ENCODE measurements around the gene PTPRN2. TPM values are rescaled to one million over a fixed set of nuclear protein-coding genes. Genes with fewer than 3 reads are reported as not detected.

PTPRN2 gene
- total RNA-seq, 1 experiment from 2014 or later: not detected

GRCh38 chr7:158300427-158300826 lies 287.2 kb downstream of the PTPRN2 start:
- CTCF ChIA-PET: no interaction called here
- TF ChIP-seq EZH2 (IDR thresholded peaks at IDR 0.05; ENCODE audit: low read depth) (no peak), CTCF (conservative IDR thresholded peaks at IDR 0.05) (no peak)
- Histone ChIP-seq H3K4me1 (replicated peaks; ENCODE audit: insufficient read depth) (no peaks in the 10 kb centered on the region), H2AFZ (no peak overlapping the region), H3K9me2 (ENCODE audit: insufficient read depth) (no peaks in the 10 kb centered on the region), H3K27me3 (ENCODE audit: insufficient read depth, low read depth) (peaks cover 93% of the 10 kb centered on the region), H3K9me3 (ENCODE audit: insufficient read depth, low read depth) (no peaks in the 10 kb centered on the region), H3K36me3 (ENCODE audit: low read depth) (no peaks in the 10 kb centered on the region), H3K4me3 (no peak overlapping the region), H3K79me2 (ENCODE audit: low read depth) (no peaks in the 10 kb centered on the region), H4K20me1 (ENCODE audit: insufficient read depth) (no peaks in the 10 kb centered on the region), H3F3A (ENCODE audit: insufficient read depth, low read depth) (no peaks in the 10 kb centered on the region), H3K4me2 (no peak overlapping the region), H3K27ac (no peak overlapping the region)
- POLR2A ChIA-PET (ENCODE audit: unreplicated experiment): no interaction called here
- BruUV-seq (replicated peaks): no TSS peak
- intact Hi-C loops (cut with micrococcal nuclease; ENCODE audit: unreplicated experiment): no loop called here
- no peak for DNase-seq

- no peaks in the 10 kb centered on the region for H3K9me3 ChIP-seq (ENCODE audit: insufficient read depth, low read depth)
- ChIA-PET CTCF (no interaction called here), POLR2A (ENCODE audit: unreplicated experiment) (no interaction called here)
- H3K4me1 ChIP-seq (replicated peaks; ENCODE audit: insufficient read depth): no peaks in the 10 kb centered on the region
- no peak overlapping the region for H3K27ac ChIP-seq
- DNase-seq: no peak
- no peaks in the 10 kb centered on the region for H3K9me2 ChIP-seq (ENCODE audit: insufficient read depth)
- no TSS peak for BruUV-seq (replicated peaks)
- no peak overlapping the region for H3K4me3 ChIP-seq
- no peak overlapping the region for H3K4me2 ChIP-seq
- peaks cover 90% of the 10 kb centered on the region for H3K27me3 ChIP-seq (ENCODE audit: insufficient read depth, low read depth)
- no peak for TF ChIP-seq EZH2 (IDR thresholded peaks at IDR 0.05; ENCODE audit: low read depth)
- TF ChIP-seq CTCF (conservative IDR thresholded peaks at IDR 0.05): no peak
- no peak overlapping the region for H2AFZ ChIP-seq
- H3K79me2 ChIP-seq (ENCODE audit: low read depth): no peaks in the 10 kb centered on the region
- H4K20me1 ChIP-seq (ENCODE audit: insufficient read depth): no peaks in the 10 kb centered on the region
- H3K36me3 ChIP-seq (ENCODE audit: low read depth): no peaks in the 10 kb centered on the region
- no peaks in the 10 kb centered on the region for H3F3A ChIP-seq (ENCODE audit: insufficient read depth, low read depth)
- intact Hi-C loops (cut with micrococcal nuclease; ENCODE audit: unreplicated experiment): no loop called here
These were observed 288.0 kb downstream of the PTPRN2 start for GRCh38 chr7:158299607-158300006.

GRCh38 chr7:158296798-158297104 lies 290.9 kb downstream of the PTPRN2 start:
- POLR2A ChIA-PET (ENCODE audit: unreplicated experiment): no interaction called here

More at GRCh38 chr7:158296798-158297104, 290.9 kb downstream of the PTPRN2 start:
- Histone ChIP-seq H3F3A (ENCODE audit: insufficient read depth, low read depth) (no peaks in the 10 kb centered on the region), H3K9me3 (ENCODE audit: insufficient read depth, low read depth) (no peaks in the 10 kb centered on the region), H3K4me1 (replicated peaks; ENCODE audit: insufficient read depth) (no peaks in the 10 kb centered on the region), H3K27me3 (ENCODE audit: insufficient read depth, low read depth) (peaks cover 93% of the 10 kb centered on the region), H3K9me2 (ENCODE audit: insufficient read depth) (no peaks in the 10 kb centered on the region), H2AFZ (no peak overlapping the region), H3K4me3 (no peak overlapping the region), H3K36me3 (ENCODE audit: low read depth) (no peaks in the 10 kb centered on the region), H3K4me2 (no peak overlapping the region), H3K79me2 (ENCODE audit: low read depth) (no peaks in the 10 kb centered on the region), H4K20me1 (ENCODE audit: insufficient read depth) (no peaks in the 10 kb centered on the region), H3K27ac (no peak overlapping the region)
- no TSS peak for BruUV-seq (replicated peaks)
- intact Hi-C loops (cut with micrococcal nuclease; ENCODE audit: unreplicated experiment): no loop called here
- no peak for DNase-seq
- TF ChIP-seq EZH2 (IDR thresholded peaks at IDR 0.05; ENCODE audit: low read depth): no peak
- TF ChIP-seq CTCF (conservative IDR thresholded peaks at IDR 0.05): no peak
- CTCF ChIA-PET: no interaction called here

Measured in PC-9 (cell line).